Body of pancreas (tissue), 4 donors: ENCODE data around the gene SFT2D2.
"Not testable (repeated sequence)": the region's sequence is repeated elsewhere in the genome, so short reads cannot be mapped to it uniquely, and the experiment has no call there.

Experiments used
- CTCF ChIP-seq, 7 experiments: fragments of 450-650 bp in 4 of 7; fragments of 200-600 bp in 3 of 7; sonication (generic) in 3 of 7; IDR thresholded peaks; one replicate each; pipeline ENCODE4 v1.5.1; 2016 to 2019; ENCODE audit warnings: antibody characterized with exemption in 7 of 7
- POLR2A ChIP-seq, 3 donors: fragments of 450-650 bp; IDR thresholded peaks; one replicate each; pipeline ENCODE4 v1.6.1; 2016; ENCODE audit warnings: antibody characterized with exemption in 3 of 3, mild to moderate bottlenecking in 2 of 3

GRCh38 chr1:168207673-168208072 lies 18.1 kb upstream of the SFT2D2 start:
- not testable (repeated sequence) for TF ChIP-seq CTCF, POLR2A (IDR thresholded peaks at IDR 0.05)
